Heart left ventricle (tissue), 16 donors: ENCODE measurements around the gene AFAP1L2. TPM values are rescaled to one million over a fixed set of nuclear protein-coding genes. Genes with fewer than 3 reads are reported as not detected.

Source experiments
- ATAC-seq, 4 donors: fragments of 200-7000 bp; cut with Tn5 transposase; one replicate each; pipeline ENCODE4 v1.9.1; 2020 to 2022; ENCODE audit warnings: moderate library complexity in 4 of 4, mild to moderate bottlenecking in 3 of 4, moderate number of reproducible peaks in 1 of 4
- DNase-seq, 5 donors: peaks; one replicate each; pipeline ENCODE4 v3.0.0-alpha.2; 2020
- H3K27ac ChIP-seq, 12 donors: fragments of 200-600 bp; sonication (generic) in 4 of 12; one replicate each; pipeline versions ENCODE4 v1.5.0 to v1.8.0; 2016 to 2022; ENCODE audit warnings: mild to moderate bottlenecking in 2 of 12
- H3K27me3 ChIP-seq, 9 donors: fragments of 200-600 bp; sonication (generic) in 2 of 9; one replicate each; pipeline versions ENCODE4 v1.5.1 to v1.8.0; 2016 to 2022; ENCODE audit warnings: mild to moderate bottlenecking in 3 of 9
- H3K36me3 ChIP-seq, 9 donors: fragments of 200-600 bp; sonication (generic) in 2 of 9; one replicate each; pipeline versions ENCODE4 v1.5.0 to v1.8.0; 2018 to 2022; ENCODE audit warnings: mild to moderate bottlenecking in 2 of 9
- H3K4me1 ChIP-seq, 12 donors: fragments of 200-600 bp; sonication (generic) in 4 of 12; one replicate each; pipeline versions ENCODE4 v1.5.0 to v1.8.0; 2016 to 2022; ENCODE audit warnings: mild to moderate bottlenecking in 3 of 12
- H3K4me3 ChIP-seq, 12 donors: fragments of 200-600 bp; sonication (generic) in 4 of 12; one replicate each; pipeline versions ENCODE4 v1.5.0 to v1.8.0; 2017 to 2022; ENCODE audit warnings: mild to moderate bottlenecking in 9 of 12, moderate library complexity in 4 of 12
- H3K9me3 ChIP-seq, 12 donors: fragments of 200-600 bp; sonication (generic) in 4 of 12; one replicate each; pipeline versions ENCODE4 v1.5.0 to v1.8.0; 2016 to 2022; ENCODE audit warnings: mild to moderate bottlenecking in 1 of 12
- POLR2A ChIP-seq, 2 donors: fragments of 450-650 bp; IDR thresholded peaks; one replicate each; pipeline ENCODE4 v1.6.1; 2017; ENCODE audit warnings: antibody characterized with exemption in 2 of 2, mild to moderate bottlenecking in 2 of 2, moderate library complexity in 2 of 2
- WGBS, 4 donors: extraction: QIAGEN DNeasy Blood & Tissue Kit in 2 of 4; methylation state at CpG; one replicate each; pipeline versions ENCODE4 v1.1.5 to v1.1.7; 2013 to 2018; 5-methylcytosine and 5-hydroxymethylcytosine counted together
- intact Hi-C, 10 donors: fragments of 100-400 bp; cut with DNase I; formaldehyde crosslinking; loops; one replicate each; pipeline versions ENCODE4 v1.11.1 to v1.14.2; 2022
- polyA plus RNA-seq, 2 donors: library from polyadenylated mRNA; stranded (reverse); fragments of 200-250 nt; gene quantifications; one replicate each; pipeline ENCODE4 v1.2.3, GENCODE V29; 2013
- total RNA-seq, 9 donors: library from RNA; depleted of rRNA in 2 of 9; stranded (reverse); fragments of >200 nt in 2 of 9; fragmentation: NEBNext Ultra II Directional in 3 of 9; extraction: Animal tissue kit (Norgen Biotek cat#: 25700) in 3 of 9; gene quantifications; one replicate each; pipeline versions ENCODE4 v1.1.0 to v1.2.4, GENCODE V29; 2016 to 2023
- TF ChIP-seq, protein P1 (sequence below), 12 donors: fragments of 200-600 bp; sonication (generic) in 4 of 12; IDR thresholded peaks; one replicate each; pipeline versions ENCODE4 v1.5.0 to v1.8.0; 2018 to 2022; ENCODE audit warnings: antibody characterized with exemption in 12 of 12, mild to moderate bottlenecking in 5 of 12
- donor health status: ischemic (EF 13 %, LVEDD 7.1; RV severe dilation, severe dysfunction).
- donor health status: healthy with polysubstance abuse.
- donor health status: DM: no; HTN: yes; CAD: no.
- donor health status: DM: no; HTN: no; CAD: no.
- donor health status: ischemic (EF 25% LVEDD 6.9; RV normal size, moderate dysfunction).
- donor health status: ischemic (EF 25% LVEDD 5.7; RV mildly dilated, moderate dysfunction).
- donor health status: healthy.
- donor health status: DM: yes; HTN: yes; CAD: no.
- donor health status: ischemic (EF 35%, LVEDD 5.7; RV mildly dilated, moderate dysfunction).
- donor health status: nonischemic (EF 11% LVEDD 7.7; RV severe dilation, severe dysfunction).
- donor health status: DM: yes; HTN: yes; CAD: no.
- donor health status: PGD.
- donor health status: ischemic (EF 29% LVEDD 5.4; RV normal size, mild dysfunction).
- donor health status: nonischemic (EF 23%, LVEDD 6.1; RV moderate dilation, normal function).

Gene AFAP1L2
- total and polyA plus RNA-seq, 11 donors: 2.8 to 8.2 (median 4.3) TPM

DNA sequence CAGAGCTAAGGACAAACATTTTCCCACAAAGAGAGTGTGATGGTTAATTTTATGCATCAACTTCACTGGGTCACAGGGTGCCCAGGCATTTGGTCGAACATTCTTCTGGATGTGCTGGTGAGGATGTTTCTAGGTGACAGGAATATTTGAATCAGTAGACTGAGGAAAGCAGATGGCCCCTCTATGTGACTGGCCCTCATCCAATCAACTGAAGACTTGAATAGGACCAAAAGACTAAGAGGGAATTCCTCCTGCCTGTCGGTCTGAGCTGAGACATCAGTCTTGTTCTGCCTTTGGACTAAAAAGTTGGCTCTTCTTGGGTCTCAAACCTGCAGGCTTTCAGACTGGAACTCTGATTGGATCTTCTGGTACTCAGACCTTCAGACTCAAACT is 44.4 kb downstream of the AFAP1L2 start:
- H3K4me1 ChIP-seq: peaks cover 0 to 21% (median 8%) of the 10 kb centered on the region in 12 donors
- no peak overlapping the region for H3K4me3 ChIP-seq
- H3K27me3 ChIP-seq: no peaks in the 10 kb centered on the region
- H3K36me3 ChIP-seq: no peaks in the 10 kb centered on the region
- intact Hi-C loops: no loop called here
- no peak overlapping the region for H3K27ac ChIP-seq
- H3K9me3 ChIP-seq: peaks cover 0 to 7% (median 0%) of the 10 kb centered on the region in 12 donors
- no peak for ATAC-seq
- 75 to 83% (median 80%) methylated on average over 2 of the region's 2 CpGs for WGBS, 4 donors
- no peak for DNase-seq
- no peak for TF ChIP-seq POLR2A (IDR thresholded peaks at IDR 0.05)
- TF ChIP-seq, protein P1, sequence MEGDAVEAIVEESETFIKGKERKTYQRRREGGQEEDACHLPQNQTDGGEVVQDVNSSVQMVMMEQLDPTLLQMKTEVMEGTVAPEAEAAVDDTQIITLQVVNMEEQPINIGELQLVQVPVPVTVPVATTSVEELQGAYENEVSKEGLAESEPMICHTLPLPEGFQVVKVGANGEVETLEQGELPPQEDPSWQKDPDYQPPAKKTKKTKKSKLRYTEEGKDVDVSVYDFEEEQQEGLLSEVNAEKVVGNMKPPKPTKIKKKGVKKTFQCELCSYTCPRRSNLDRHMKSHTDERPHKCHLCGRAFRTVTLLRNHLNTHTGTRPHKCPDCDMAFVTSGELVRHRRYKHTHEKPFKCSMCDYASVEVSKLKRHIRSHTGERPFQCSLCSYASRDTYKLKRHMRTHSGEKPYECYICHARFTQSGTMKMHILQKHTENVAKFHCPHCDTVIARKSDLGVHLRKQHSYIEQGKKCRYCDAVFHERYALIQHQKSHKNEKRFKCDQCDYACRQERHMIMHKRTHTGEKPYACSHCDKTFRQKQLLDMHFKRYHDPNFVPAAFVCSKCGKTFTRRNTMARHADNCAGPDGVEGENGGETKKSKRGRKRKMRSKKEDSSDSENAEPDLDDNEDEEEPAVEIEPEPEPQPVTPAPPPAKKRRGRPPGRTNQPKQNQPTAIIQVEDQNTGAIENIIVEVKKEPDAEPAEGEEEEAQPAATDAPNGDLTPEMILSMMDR (IDR thresholded peaks at IDR 0.05): no peak

DNA sequence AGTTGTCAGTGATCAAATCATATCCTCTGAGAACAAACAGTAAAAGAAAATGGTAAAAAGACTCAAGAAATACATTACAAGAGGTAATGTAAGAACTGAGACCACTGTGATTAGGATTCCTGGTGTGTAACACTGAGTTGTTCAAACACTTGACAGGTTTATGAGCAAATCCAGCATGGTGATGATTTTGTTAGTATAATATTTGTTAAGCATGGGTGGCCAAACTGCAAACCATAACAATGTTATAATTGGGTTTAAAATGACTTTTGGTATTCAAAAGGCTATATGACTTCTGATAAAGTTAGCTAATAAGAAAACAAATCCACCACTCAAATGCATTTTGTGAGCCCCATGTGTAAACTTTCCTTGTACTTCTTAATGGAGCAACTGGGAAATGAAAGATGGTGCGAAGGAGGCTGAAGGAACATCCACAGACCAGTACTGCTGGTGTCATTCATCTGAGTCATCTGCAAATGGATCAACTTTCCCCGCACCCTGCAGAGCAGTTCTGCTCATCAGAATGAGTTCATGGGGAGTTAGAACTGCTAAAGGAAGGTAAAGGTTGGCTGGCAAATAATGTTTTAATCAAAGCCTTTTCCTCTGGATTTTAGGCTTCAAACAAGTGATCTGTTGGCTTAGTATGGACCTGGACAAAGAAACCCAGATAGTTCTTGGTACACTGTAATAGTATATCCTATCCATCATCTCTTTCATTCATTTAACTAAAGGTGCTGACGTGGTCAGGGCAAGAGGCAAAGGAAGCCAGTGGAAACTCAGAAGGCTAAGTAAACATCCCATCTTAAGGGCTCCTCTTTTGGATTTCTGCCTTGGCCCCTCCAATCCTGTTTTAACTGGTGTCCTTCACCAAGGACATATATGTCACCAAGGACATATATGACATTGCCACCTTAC is 45.0 kb downstream of the AFAP1L2 start:
- DNase-seq: no peak
- no peak for TF ChIP-seq POLR2A (IDR thresholded peaks at IDR 0.05)
- TF ChIP-seq, protein P1 (IDR thresholded peaks at IDR 0.05): no peak
- Histone ChIP-seq H3K9me3 (peaks cover 0 to 5% (median 0%) of the 10 kb centered on the region in 12 donors), H3K4me3 (no peak overlapping the region), H3K4me1 (peaks cover 0 to 21% (median 8%) of the 10 kb centered on the region in 12 donors), H3K27me3 (no peaks in the 10 kb centered on the region), H3K27ac (no peak overlapping the region), H3K36me3 (no peaks in the 10 kb centered on the region)
- no peak for ATAC-seq
- 91 to 96% (median 94%) methylated on average over 3 of the region's 3 CpGs for WGBS, 4 donors
- intact Hi-C loops: no loop called here

DNA sequence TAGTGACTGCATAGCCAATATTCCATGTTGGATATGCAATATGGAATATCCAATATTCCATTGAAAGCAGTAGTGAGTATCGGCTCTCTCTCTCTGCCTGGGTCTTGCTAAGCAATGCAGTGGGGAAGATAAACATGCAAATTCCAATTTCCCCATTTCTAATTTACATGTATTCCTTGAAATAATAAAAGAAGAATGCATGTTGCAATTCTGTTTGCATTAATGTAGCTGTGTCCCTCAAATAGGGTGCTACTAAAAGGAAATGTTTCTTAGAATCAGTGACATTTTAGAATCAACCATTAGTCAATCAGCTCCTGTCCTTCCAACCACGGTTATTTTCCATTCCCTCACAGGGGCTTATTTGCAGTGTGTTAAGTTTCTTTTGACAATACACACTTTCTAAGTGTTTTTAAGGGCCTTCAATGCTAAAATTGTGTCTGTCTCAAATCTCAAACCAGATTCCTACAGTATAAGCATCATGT is 46.7 kb downstream of the AFAP1L2 start:
- Histone ChIP-seq H3K36me3 (no peaks in the 10 kb centered on the region), H3K4me1 (peaks cover 0 to 21% (median 8%) of the 10 kb centered on the region in 12 donors), H3K27me3 (no peaks in the 10 kb centered on the region), H3K27ac (peak overlapping the region in 1 of 12 donors; percentile 60), H3K4me3 (no peak overlapping the region), H3K9me3 (no peaks in the 10 kb centered on the region)
- intact Hi-C loops: no loop called here
- DNase-seq: no peak
- TF ChIP-seq, protein P1 (IDR thresholded peaks at IDR 0.05): no peak
- TF ChIP-seq POLR2A (IDR thresholded peaks at IDR 0.05): no peak
- 72 to 82% (median 73%) methylated on average over 2 of the region's 2 CpGs for WGBS, 4 donors
- no peak for ATAC-seq

DNA sequence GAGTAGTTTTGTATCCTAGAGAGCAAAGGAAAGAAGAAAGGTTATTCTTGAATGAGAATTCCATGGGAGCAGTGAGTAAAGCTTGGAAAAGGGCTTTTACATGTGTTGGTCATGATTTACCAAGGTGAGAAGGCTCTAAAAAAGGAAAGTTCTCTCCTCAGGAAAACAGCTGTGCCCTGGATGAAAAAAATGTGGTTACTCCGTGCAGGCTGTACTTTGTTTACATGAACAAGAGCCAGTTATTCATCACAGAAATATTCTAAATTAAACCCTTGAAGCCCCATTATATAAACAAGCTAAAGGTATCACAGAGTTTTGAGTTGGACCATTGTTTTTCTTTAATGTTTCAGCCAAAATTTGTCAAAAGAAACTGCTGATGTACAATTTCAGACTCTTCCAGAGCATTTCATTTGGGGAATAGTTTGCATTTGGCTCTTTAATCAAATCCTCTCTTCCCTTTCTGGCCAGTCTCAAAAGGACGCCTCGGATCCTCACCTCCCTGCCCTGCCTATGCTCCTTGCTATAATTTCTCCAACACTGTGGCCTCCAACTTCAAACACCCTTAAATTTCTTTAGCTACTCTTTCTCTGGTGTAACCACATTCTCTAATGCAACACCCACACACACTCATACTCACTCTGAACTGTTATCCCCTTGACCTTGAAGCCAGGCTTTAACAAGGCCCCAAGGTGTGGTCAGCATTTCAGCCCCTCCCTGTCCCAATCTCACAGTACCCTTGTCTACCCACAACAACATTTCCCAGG is 47.4 kb downstream of the AFAP1L2 start:
- Histone ChIP-seq H3K27me3 (no peaks in the 10 kb centered on the region), H3K27ac (peak overlapping the region in 1 of 12 donors; percentile 60), H3K36me3 (no peaks in the 10 kb centered on the region), H3K4me3 (no peak overlapping the region), H3K9me3 (no peaks in the 10 kb centered on the region), H3K4me1 (peaks cover 0 to 21% (median 8%) of the 10 kb centered on the region in 12 donors)
- intact Hi-C loops: no loop called here
- no peak for DNase-seq
- TF ChIP-seq, protein P1 (IDR thresholded peaks at IDR 0.05): no peak
- peak in 1 of 4 donors; percentile 33 for ATAC-seq
- WGBS, 4 donors: 51 to 63% (median 56%) methylated on average over 3 of the region's 3 CpGs
